ENCODE results near the gene CHRNE.

CHRNE gene

DNA sequence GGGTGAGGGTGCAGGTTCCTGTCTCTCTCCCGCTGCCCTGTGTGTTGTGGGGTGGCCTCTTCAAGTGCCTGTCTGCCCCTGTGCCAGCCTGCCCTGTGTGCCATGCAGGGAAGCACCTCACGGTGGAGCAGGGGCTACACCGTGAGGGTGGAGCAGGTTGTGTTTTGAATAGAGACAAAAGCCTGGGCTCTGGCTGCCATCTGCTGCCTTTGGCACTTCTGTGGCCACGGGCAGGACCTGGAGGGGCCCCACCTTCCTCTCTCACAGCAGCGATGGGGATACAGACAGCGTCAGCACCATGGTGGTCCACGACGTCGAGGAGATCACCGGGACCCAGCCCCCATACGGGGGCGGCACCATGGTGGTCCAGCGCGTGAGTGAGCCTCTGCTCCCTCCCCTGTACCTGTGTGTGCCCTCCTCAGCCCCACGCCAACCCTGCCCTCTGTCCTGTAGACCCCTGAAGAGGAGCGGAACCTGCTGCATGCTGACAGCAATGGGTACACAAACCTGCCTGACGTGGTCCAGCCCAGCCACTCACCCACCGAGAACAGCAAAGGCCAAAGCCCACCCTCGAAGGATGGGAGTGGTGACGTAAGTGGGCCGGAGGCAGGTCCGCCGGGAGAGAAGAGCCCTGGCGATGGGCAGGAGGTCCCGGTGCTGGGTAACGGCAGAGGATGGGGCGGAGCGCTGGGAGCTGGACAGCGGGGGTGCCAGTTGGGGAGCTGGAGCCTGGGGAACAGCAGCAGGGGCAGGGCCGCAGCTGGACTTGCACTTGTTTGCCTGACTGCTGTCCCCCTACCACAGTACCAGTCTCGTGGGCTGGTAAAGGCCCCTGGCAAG, 9.0 kb downstream of the CHRNE start:
- TF ChIP-seq, protein P1, sequence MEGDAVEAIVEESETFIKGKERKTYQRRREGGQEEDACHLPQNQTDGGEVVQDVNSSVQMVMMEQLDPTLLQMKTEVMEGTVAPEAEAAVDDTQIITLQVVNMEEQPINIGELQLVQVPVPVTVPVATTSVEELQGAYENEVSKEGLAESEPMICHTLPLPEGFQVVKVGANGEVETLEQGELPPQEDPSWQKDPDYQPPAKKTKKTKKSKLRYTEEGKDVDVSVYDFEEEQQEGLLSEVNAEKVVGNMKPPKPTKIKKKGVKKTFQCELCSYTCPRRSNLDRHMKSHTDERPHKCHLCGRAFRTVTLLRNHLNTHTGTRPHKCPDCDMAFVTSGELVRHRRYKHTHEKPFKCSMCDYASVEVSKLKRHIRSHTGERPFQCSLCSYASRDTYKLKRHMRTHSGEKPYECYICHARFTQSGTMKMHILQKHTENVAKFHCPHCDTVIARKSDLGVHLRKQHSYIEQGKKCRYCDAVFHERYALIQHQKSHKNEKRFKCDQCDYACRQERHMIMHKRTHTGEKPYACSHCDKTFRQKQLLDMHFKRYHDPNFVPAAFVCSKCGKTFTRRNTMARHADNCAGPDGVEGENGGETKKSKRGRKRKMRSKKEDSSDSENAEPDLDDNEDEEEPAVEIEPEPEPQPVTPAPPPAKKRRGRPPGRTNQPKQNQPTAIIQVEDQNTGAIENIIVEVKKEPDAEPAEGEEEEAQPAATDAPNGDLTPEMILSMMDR (IDR thresholded peaks at IDR 0.05; ENCODE audit: control extremely low read depth, extremely low read depth, low read depth, missing control alignments) = no peak
- ChIA-PET POLR2A (no interaction called here), CTCF (interaction anchor here (1.0 to 1.1 kb wide), 2 partner anchors 13 to 328 kb away, joined by 3 read pairs; no protein-coding TSS in a partner anchor)
- no peak for DNase-seq (ENCODE audit: extremely low spot score)

DNA sequence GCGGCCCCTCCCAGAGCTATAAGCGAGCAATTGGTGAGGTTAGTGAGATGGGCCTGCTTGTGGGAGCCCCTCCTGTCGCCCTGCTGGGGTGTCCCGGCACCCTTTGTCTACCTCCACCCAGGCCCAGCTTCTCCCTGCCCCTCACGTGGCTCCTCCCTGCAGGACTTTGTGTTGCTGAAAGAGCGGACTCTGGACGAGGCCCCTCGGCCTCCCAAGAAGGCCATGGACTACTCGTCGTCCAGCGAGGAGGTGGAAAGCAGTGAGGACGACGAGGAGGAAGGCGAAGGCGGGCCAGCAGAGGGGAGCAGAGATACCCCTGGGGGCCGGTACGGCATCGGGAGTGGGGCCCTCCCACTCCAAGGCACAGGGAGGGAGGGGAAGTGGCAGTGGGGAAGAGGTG, 9.6 kb downstream of the CHRNE start:
- POLR2A ChIA-PET = no interaction called here

DNA sequence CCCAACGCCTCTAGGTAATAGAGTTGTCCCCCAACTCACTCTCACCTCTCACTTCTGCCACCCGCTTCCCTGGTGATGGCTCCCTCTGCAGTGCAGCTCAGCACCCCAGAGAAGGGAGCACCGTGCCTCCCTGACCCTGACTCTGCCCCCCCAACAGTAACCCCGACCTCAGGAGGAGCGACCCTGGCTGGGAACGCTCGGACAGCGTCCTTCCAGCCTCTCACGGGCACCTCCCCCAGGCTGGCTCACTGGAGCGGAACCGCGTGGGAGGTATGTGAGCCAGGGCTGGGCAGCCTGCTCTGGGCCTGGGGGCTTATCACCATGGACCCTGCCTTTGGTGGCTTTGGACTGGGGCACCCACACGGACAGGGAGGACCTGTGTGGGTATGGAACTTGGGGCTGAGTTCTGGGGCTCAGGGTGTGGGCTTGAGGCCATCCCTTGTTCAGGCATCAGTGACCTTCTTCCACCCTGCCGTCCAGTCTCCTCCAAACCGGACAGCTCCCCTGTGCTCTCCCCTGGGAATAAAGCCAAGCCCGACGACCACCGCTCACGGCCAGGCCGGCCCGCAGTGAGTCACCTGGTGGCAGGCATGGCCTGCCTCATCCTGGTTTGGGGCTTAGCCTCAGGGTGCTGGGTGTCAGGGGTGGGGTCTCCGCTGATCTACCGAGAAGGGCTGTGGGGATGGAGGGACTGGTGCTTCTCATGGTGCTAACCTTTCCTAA, 10.2 kb downstream of the CHRNE start:
- TF ChIP-seq, protein P1 (IDR thresholded peaks at IDR 0.05; ENCODE audit: control extremely low read depth, extremely low read depth, low read depth, missing control alignments) = no peak
- CTCF ChIA-PET = no interaction called here
- no peak for DNase-seq (ENCODE audit: extremely low spot score)
- POLR2A ChIA-PET = no interaction called here

More for the DNA sequence above, 9.6 kb downstream of the CHRNE start:
- TF ChIP-seq, protein P1 (IDR thresholded peaks at IDR 0.05; ENCODE audit: control extremely low read depth, extremely low read depth, low read depth, missing control alignments) = no peak
- CTCF ChIA-PET = no interaction called here
- DNase-seq (ENCODE audit: extremely low spot score) = no peak

DNA sequence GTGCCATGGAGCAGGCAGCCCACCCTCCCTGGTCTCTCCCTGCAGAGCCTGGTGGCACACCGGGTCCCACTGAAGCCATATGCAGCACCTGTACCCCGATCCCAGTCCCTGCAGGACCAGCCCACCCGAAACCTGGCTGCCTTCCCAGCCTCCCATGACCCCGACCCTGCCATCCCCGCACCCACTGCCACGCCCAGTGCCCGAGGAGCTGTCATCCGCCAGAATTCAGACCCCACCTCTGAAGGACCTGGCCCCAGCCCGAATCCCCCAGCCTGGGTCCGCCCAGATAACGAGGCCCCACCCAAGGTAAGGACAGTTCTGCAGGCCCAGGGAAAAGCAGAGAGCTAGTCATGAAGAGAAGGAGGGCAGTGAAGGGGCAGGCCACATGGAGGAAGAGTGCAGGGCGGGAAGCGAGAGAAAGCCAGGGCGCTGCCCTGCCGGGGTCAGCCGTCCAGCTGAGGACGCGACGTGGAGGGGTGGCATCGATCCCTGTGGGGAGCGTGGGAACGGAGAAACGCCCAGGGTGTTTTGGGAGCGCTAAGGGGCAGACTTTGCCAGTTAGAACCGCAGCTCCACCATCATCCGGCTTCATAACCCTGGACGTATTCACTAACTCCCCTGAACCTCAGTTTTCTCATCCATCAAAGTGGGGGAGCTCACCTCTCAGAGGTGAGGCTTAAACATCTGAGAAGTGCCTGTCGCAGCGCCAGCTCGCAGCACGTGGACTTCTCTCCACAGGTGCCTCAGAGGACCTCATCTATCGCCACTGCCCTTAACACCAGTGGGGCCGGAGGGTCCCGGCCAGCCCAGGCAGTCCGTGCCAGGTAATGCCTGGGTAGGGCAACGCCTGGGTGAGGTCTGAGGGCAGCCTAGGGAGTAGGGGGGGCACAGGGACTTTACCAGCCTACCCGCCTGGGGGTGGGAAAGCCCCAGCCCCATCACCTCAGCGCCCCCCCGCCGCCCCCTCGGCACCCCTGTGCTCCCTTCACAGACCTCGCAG, 11.2 kb downstream of the CHRNE start:
- ChIA-PET CTCF (interaction anchor here (1.0 to 4.3 kb wide), 5 partner anchors 8 to 325 kb away, joined by 4 to 22 read pairs (median 5); partner anchors contain the start of genes ARRB2, C17orf107 and CHRNE), POLR2A (no interaction called here)
- TF ChIP-seq, protein P1 (IDR thresholded peaks at IDR 0.05; ENCODE audit: control extremely low read depth, extremely low read depth, low read depth, missing control alignments) = no peak
- DNase-seq (ENCODE audit: extremely low spot score) = no peak

DNA sequence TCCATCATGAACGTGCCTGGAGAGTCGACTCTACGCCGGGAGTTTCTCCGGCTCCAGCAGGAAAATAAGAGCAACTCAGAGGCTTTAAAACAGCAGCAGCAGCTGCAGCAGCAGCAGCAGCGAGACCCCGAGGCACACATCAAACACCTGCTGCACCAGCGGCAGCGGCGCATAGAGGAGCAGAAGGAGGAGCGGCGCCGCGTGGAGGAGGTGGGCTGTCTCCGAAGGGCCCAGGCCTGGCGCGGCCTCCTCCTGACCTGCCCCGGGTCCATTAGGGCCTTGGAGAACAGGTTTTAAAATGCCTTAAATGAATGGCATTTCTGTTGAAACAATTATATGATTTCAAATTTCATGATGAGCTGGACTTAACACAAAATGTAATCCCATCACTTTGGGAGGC, 15.3 kb downstream of the CHRNE start:
- POLR2A ChIA-PET = no interaction called here
- TF ChIP-seq, protein P1 (IDR thresholded peaks at IDR 0.05; ENCODE audit: control extremely low read depth, extremely low read depth, low read depth, missing control alignments) = no peak
- DNase-seq (ENCODE audit: extremely low spot score) = no peak
- CTCF ChIA-PET = interaction anchor here (1.2 to 4.3 kb wide), 5 partner anchors 12 to 321 kb away, joined by 3 to 22 read pairs (median 12); partner anchors contain the start of gene C17orf107
